ENCODE measurements around the gene STK11.

- TF ChIP-seq EZH2 (IDR thresholded peaks at IDR 0.05; ENCODE audit: insufficient read depth, poor library complexity, severe bottlenecking) (no peak), EZH2phosphoT487 (IDR thresholded peaks at IDR 0.05; ENCODE audit: insufficient read depth, low read depth) (no peak)
Observed at GRCh38 chr19:1261538-1261797, 55.9 kb downstream of the STK11 start.

All from GM23248 (cell line).